CD14-positive monocyte (primary cell): ENCODE data around the gene SLC17A3. TPM values are rescaled to one million over a fixed set of nuclear protein-coding genes. Genes with fewer than 3 reads are reported as not detected.

Source experiments
- DNase-seq, 3 donors: peaks; one replicate each; pipeline ENCODE4 v3.0.0-alpha.2; 2011 to 2022
- H2AFZ ChIP-seq: 2 replicates; pipeline ENCODE4 v1.6.0; 2012; ENCODE audit warnings: mild to moderate bottlenecking, low read depth, low read length, inconsistent platforms; ENCODE audit not compliant: insufficient read depth, poor library complexity, severe bottlenecking
- H3K27ac ChIP-seq, 2 donors: 1 replicate in 1 of 2; 2 replicates in 1 of 2; pipeline ENCODE4 v1.5.1; 2012 to 2013; ENCODE audit warnings: low read length in 2 of 2, control low read depth in 1 of 2, inconsistent platforms in 1 of 2, low read depth in 1 of 2, mild to moderate bottlenecking in 1 of 2
- H3K27me3 ChIP-seq, 2 donors: one replicate each; pipeline versions ENCODE4 v1.6.0 to v1.6.1; 2011 to 2013; ENCODE audit warnings: low read length in 2 of 2; ENCODE audit not compliant: control insufficient read depth in 2 of 2, insufficient read depth in 2 of 2
- H3K36me3 ChIP-seq, 2 donors: replicated peaks in 1 of 2; 1 replicate in 1 of 2; 2 replicates in 1 of 2; pipeline versions ENCODE4 v1.5.1 to v1.6.1; 2012 to 2013; ENCODE audit warnings: low read length in 2 of 2, control low read depth in 1 of 2, inconsistent platforms in 1 of 2, mild to moderate bottlenecking in 1 of 2; ENCODE audit not compliant: insufficient read depth in 2 of 2, control insufficient read depth in 1 of 2
- H3K4me1 ChIP-seq, 2 donors: 1 replicate in 1 of 2; 2 replicates in 1 of 2; pipeline versions ENCODE4 v1.5.1 to v1.6.1; 2012 to 2013; ENCODE audit warnings: low read length in 2 of 2, control low read depth in 1 of 2, inconsistent platforms in 1 of 2, mild to moderate bottlenecking in 1 of 2, moderate library complexity in 1 of 2; ENCODE audit not compliant: insufficient read depth in 2 of 2, control insufficient read depth in 1 of 2
- H3K4me2 ChIP-seq: replicated peaks from 2 replicates; pipeline ENCODE3; 2012; ENCODE audit warnings: low read length, moderate library complexity, mild to moderate bottlenecking; ENCODE audit not compliant: poor library complexity, severe bottlenecking; ENCODE audit errors: extremely low read depth
- H3K4me3 ChIP-seq, 3 experiments: fragments of 200-600 bp in 1 of 3; sonication (generic) in 1 of 3; replicated peaks in 1 of 3; 1 replicate in 2 of 3; 2 replicates in 1 of 3; pipeline ENCODE4 v1.5.1; 2011 to 2013; ENCODE audit warnings: low read length in 3 of 3, mild to moderate bottlenecking in 3 of 3, control low read depth in 2 of 3, low read depth in 2 of 3, inconsistent platforms in 1 of 3, moderate library complexity in 1 of 3
- H3K79me2 ChIP-seq: 2 replicates; pipeline ENCODE4 v1.6.0; 2012; ENCODE audit warnings: mild to moderate bottlenecking, control low read depth, inconsistent platforms, low read length, moderate library complexity; ENCODE audit not compliant: insufficient read depth
- H3K9ac ChIP-seq: 2 replicates; pipeline ENCODE4 v1.6.0; 2017; ENCODE audit warnings: low read length, mild to moderate bottlenecking; ENCODE audit not compliant: insufficient read depth, poor library complexity, severe bottlenecking
- H3K9me3 ChIP-seq, 2 donors: replicated peaks in 1 of 2; 1 replicate in 1 of 2; 2 replicates in 1 of 2; pipeline versions ENCODE4 v1.5.1 to v1.6.1; 2012 to 2013; ENCODE audit warnings: low read length in 2 of 2, control low read depth in 1 of 2; ENCODE audit not compliant: control insufficient read depth in 1 of 2, insufficient read depth in 1 of 2
- H4K20me1 ChIP-seq: 2 replicates; pipeline ENCODE4 v1.6.0; 2012; ENCODE audit warnings: mild to moderate bottlenecking, low read length, control low read depth, moderate library complexity; ENCODE audit not compliant: insufficient read depth
- H3K27ac Mint-ChIP-seq, 7 donors: one replicate each; pipeline ENCODE4 v1.8.0; 2020; ENCODE audit warnings: mild to moderate bottlenecking in 7 of 7, mixed read lengths in 7 of 7, moderate library complexity in 6 of 7, inconsistent platforms in 2 of 7
- H3K27me3 Mint-ChIP-seq, 3 donors: one replicate each; pipeline ENCODE4 v1.8.0; 2021 to 2022; ENCODE audit warnings: low read depth in 3 of 3, mild to moderate bottlenecking in 3 of 3, mixed read lengths in 3 of 3, moderate library complexity in 3 of 3, inconsistent platforms in 1 of 3
- H3K36me3 Mint-ChIP-seq, 2 donors: one replicate each; pipeline ENCODE4 v1.8.0; 2020; ENCODE audit warnings: mixed read lengths in 2 of 2, inconsistent platforms in 1 of 2, mild to moderate bottlenecking in 1 of 2
- H3K4me1 Mint-ChIP-seq: one replicate; pipeline ENCODE4 v1.8.0; 2020; ENCODE audit warnings: mild to moderate bottlenecking, mixed read lengths
- H3K4me3 Mint-ChIP-seq, 2 donors: one replicate each; pipeline ENCODE4 v1.8.0; 2020; ENCODE audit warnings: mild to moderate bottlenecking in 2 of 2, mixed read lengths in 2 of 2, moderate library complexity in 1 of 2
- H3K9me3 Mint-ChIP-seq, 7 donors: one replicate each; pipeline ENCODE4 v1.8.0; 2020 to 2022; ENCODE audit warnings: mixed read lengths in 7 of 7, mild to moderate bottlenecking in 6 of 7, moderate library complexity in 6 of 7, inconsistent platforms in 2 of 7
- whole genome bisulfite sequencing: methylation state at CpG from one replicate; pipeline ENCODE4 v1.1.5; 2013; ENCODE audit warnings: missing lambda C conversion rate; ENCODE audit not compliant: insufficient coverage; 5-methylcytosine and 5-hydroxymethylcytosine counted together
- intact Hi-C, 2 donors: fragments of 100-400 bp; cut with micrococcal nuclease; formaldehyde crosslinking; loops; one replicate each; pipeline versions ENCODE4 v1.15.0 to v1.15.1; 2023
- polyA plus RNA-seq, 3 donors: library from polyadenylated mRNA; depleted of rRNA in 1 of 3; unstranded in 2 of 3; stranded (reverse) in 1 of 3; fragments of 300-500 nt in 2 of 3; fragments of >200 nt in 1 of 3; fragmentation: Illumina TruSeq in 2 of 3; gene quantifications; 1 replicate in 2 of 3; 2 replicates in 1 of 3; pipeline ENCODE4 v1.2.3, GENCODE V29; 2012 to 2021
- TF ChIP-seq, protein P1 (sequence below): fragments of 200-600 bp; IDR thresholded peaks from one replicate; pipeline ENCODE4 v1.8.0; 2022; ENCODE audit warnings: antibody characterized with exemption, mild to moderate bottlenecking

SLC17A3 gene
- polyA plus RNA-seq, 3 donors, result not detected

DNA sequence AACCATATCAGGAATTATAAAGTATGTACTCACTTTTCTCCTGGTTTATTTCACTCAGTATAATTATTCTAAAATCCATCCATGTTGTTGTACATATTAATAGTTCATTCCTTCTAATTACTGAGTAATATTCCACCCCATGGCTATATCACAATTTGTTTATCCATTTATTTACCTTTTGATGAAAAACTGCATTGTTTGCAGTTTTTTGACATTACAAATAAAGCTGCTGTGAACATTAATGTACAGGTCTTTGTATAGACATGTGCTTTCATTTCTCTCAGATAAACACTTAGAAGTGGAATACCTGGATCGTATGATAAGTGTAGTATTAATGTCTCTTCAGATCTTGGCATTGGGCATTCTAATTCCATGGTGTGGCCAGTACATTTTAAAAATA lies 4.2 kb downstream of the SLC17A3 start:
- H3K9ac ChIP-seq, result no peak overlapping the region
- Mint-ChIP-seq H3K4me1 (no peaks in the 10 kb centered on the region), H3K4me3 (no peak overlapping the region), H3K9me3 (peaks cover 0 to 3% (median 0%) of the 10 kb centered on the region in 7 donors), H3K27me3 (no peaks in the 10 kb centered on the region), H3K27ac (no peak overlapping the region), H3K36me3 (no peaks in the 10 kb centered on the region)
- no peak overlapping the region for H3K4me2 ChIP-seq
- H3K9me3 ChIP-seq, result no peaks in the 10 kb centered on the region
- TF ChIP-seq, protein P1, sequence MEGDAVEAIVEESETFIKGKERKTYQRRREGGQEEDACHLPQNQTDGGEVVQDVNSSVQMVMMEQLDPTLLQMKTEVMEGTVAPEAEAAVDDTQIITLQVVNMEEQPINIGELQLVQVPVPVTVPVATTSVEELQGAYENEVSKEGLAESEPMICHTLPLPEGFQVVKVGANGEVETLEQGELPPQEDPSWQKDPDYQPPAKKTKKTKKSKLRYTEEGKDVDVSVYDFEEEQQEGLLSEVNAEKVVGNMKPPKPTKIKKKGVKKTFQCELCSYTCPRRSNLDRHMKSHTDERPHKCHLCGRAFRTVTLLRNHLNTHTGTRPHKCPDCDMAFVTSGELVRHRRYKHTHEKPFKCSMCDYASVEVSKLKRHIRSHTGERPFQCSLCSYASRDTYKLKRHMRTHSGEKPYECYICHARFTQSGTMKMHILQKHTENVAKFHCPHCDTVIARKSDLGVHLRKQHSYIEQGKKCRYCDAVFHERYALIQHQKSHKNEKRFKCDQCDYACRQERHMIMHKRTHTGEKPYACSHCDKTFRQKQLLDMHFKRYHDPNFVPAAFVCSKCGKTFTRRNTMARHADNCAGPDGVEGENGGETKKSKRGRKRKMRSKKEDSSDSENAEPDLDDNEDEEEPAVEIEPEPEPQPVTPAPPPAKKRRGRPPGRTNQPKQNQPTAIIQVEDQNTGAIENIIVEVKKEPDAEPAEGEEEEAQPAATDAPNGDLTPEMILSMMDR, result no peak
- DNase-seq, result no peak
- H3K4me1 ChIP-seq, result peaks cover 0 to 5% of the 10 kb centered on the region in 2 donors
- no peak overlapping the region for H2AFZ ChIP-seq
- WGBS, result no CpG with 5 or more reads among the region's 1 CpG
- H3K27me3 ChIP-seq, result no peaks in the 10 kb centered on the region
- no peak overlapping the region for H3K27ac ChIP-seq
- intact Hi-C loops, result no loop called here
- H3K79me2 ChIP-seq, result no peaks in the 10 kb centered on the region
- no peak overlapping the region for H3K4me3 ChIP-seq
- H4K20me1 ChIP-seq, result no peaks in the 10 kb centered on the region
- H3K36me3 ChIP-seq, result no peaks in the 10 kb centered on the region

DNA sequence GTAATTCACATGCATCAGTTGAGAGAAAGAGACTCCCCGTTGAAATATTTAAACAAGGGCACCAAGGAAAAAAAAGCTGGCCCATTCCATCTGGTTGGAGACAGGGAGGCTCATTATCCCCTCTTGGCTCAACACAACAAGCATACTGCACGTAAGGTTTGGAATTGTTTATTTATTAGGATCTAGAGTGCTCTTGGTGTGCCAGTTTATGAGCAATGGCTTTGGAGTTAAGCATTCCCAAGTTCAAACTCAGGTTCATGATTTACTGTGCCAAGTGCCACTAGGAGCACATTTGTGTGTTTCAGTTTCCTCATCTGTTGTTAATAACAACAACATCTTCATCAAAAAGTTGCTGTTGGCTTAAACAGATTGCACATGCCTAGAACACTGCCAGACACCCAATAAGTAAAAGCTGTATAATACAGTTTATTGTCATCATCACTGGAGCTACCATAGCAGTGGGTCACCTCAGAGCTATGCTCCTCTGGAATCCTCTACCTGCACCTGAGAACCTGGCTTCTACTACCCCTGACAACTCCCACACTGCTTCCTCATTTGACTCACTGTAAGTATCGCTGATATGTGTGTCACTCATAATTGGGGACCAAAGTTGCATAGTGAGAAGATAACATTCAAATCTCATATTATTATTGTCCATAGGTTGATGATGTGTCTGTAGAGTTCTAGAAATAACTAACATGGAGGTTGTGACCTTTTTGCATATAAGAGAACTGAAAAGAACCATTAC lies 5.4 kb downstream of the SLC17A3 start:
- H4K20me1 ChIP-seq, result no peaks in the 10 kb centered on the region
- H3K36me3 ChIP-seq, result no peaks in the 10 kb centered on the region
- intact Hi-C loops, result no loop called here
- H3K27ac ChIP-seq, result no peak overlapping the region
- no peak overlapping the region for H2AFZ ChIP-seq
- H3K4me3 ChIP-seq, result no peak overlapping the region
- peaks cover 7% of the 10 kb centered on the region for H3K4me1 Mint-ChIP-seq
- no peaks in the 10 kb centered on the region for H3K79me2 ChIP-seq
- H3K27me3 Mint-ChIP-seq, result no peaks in the 10 kb centered on the region
- no peaks in the 10 kb centered on the region for H3K27me3 ChIP-seq
- no peaks in the 10 kb centered on the region for H3K9me3 ChIP-seq
- no peak overlapping the region for H3K27ac Mint-ChIP-seq
- no peak overlapping the region for H3K4me3 Mint-ChIP-seq
- H3K9ac ChIP-seq, result no peak overlapping the region
- DNase-seq, result no peak
- TF ChIP-seq, protein P1, result no peak
- WGBS, result no CpG with 5 or more reads among the region's 3 CpGs
- H3K4me2 ChIP-seq, result no peak overlapping the region
- no peaks in the 10 kb centered on the region for H3K4me1 ChIP-seq
- no peaks in the 10 kb centered on the region for H3K36me3 Mint-ChIP-seq
- H3K9me3 Mint-ChIP-seq, result peaks cover 0 to 3% (median 1%) of the 10 kb centered on the region in 7 donors
